HG03571 (cell line): Measurements from ENCODE around the gene ABHD17B.

Experiments used
- ATAC-seq: cut with Tn5 transposase; IDR thresholded peaks from one replicate; pipeline ENCODE4 v1.9.1; 2021; ENCODE audit not compliant: unreplicated experiment

Gene ABHD17B

DNA sequence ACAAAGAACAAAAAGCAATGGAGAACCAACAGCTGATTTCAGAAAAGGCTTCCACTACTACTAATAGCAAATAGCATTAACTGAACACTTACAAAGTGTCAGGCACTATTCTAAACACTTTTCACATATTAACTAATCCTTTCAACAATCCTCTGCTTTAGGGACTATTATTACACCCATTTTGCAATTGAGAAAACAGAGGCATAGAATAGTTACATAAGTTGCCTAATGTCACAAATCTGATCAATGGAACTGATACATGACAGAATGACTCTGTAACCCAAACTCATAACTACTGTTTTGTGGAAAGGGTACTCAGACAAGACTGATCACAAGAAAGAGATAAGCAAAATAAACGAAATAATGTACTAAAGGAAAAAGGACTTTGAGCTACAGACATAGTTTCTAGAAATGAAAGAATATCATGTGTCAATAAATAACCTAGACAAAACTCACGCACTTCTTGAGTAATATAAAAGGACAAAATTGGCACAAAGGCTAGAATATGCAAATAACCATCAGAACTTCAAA lies 31.3 kb downstream of the ABHD17B start:
- no peak for ATAC-seq

- no peak for ATAC-seq
Measured at GRCh38 chr9:71878327-71879274, 32.4 kb downstream of the ABHD17B start.

DNA sequence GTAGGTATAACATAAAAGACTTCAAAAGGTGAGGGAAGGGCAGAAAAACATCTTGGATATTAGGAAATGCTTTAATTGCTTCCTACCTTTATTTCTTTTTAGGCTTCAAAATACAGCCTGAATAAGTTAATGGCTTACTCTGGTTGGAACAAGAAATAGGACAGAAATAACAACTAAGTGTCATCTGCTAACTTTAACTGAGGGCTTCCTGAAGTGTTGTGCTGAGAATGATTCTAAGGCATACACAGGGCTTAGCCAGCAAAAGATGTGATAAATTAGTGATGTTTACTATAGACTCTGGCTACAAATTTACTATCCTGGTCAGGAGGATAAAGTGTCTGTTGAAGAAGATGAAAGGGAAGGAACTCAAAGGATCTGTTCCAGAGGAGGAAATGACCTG lies 34.2 kb downstream of the ABHD17B start:
- ATAC-seq = no peak

DNA sequence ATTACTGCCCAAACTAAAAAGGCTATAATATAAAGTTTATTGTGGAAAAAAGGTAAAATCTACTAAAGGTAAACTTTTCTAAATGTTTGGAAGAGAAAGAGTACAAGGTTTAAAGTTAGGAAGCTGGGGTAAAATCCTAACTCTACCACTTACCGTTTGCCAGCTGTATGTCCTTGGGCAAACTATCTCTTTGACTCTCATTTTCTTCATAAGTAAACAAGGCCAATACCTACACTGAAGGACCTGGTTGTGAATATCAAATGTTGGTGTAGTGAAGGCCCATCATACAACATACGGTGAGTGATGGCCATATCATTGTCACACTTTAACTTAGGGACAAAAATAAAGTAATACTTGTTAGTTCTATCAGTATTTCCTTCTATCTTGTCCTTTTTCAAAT lies 34.9 kb downstream of the ABHD17B start:
- ATAC-seq = no peak

DNA sequence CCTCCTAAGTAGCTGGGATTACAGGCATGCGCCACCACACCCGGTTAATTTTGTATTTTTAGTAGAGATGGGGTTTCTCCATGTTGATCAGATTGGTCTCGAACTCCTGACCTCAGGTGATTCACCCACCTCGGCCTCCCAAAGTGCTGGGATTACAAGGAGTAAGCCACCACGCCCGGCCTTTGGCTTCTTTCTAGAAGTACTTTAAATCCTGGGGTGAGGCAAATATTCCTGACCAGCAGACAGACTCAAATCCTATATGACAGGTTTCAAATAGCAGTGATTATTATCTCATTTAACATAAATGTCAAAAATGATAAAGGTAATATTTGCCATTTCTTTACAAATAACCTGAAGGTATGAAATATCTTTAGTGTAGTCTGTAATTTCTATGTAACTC lies 35.6 kb downstream of the ABHD17B start:
- ATAC-seq = no peak

DNA sequence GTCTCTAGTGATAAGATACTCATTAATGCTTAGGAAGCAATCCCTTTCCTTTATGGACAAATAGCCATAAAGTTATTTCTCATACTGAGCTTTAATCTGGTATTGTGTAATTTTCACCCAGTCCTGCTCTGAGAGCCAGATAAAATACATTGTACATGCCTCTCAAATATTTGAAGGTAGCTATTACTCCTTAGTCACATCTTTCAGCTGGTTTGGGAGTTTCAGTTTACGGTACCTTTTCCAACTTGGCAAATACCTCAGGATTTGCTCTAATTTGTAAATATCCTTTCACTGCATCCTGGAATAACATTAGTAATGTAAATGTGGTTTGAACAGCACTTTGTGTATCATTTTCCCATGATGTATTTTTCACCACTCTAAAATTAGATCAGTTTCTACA lies 47.4 kb downstream of the ABHD17B start:
- ATAC-seq = no peak

GRCh38 chr9:71861618-71862017 lies 49.4 kb downstream of the ABHD17B start:
- no peak for ATAC-seq

DNA sequence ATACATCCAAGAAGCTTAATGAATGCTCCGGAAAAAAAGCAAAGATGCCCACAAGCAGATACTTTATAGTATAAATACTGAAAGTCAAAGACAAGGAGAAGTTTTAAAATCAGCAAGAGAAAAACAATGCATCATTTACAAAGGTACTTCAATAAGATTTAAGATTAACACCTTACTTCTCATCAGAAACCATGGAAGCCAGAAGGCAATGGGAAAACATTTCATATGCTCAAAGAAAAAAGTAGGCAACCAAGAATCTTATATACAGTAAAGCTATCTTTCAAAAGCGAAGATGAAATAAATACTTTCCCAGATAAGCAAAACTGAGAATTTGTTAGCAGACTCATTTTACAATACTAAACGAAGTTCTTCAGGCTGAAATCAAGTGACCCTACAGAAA lies 51.1 kb downstream of the ABHD17B start:
- no peak for ATAC-seq

DNA sequence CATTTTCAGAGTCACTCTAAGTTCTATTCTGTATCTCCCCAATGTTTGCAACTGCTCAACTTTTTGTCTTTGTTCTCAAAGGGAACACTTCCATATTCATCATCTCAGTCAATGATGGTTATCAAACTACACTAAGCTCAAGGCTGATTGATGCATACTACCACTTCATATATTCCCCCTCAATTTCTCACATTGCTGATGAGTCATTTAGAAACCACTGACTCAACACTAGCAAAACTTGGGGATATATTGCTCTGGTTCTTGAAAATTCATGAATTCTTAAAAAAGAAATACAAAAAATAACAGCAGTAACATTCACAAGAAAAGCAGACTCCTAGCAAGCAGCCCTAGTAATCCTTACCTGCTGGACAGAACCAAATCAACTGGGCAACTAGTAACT lies 52.2 kb downstream of the ABHD17B start:
- ATAC-seq = no peak

DNA sequence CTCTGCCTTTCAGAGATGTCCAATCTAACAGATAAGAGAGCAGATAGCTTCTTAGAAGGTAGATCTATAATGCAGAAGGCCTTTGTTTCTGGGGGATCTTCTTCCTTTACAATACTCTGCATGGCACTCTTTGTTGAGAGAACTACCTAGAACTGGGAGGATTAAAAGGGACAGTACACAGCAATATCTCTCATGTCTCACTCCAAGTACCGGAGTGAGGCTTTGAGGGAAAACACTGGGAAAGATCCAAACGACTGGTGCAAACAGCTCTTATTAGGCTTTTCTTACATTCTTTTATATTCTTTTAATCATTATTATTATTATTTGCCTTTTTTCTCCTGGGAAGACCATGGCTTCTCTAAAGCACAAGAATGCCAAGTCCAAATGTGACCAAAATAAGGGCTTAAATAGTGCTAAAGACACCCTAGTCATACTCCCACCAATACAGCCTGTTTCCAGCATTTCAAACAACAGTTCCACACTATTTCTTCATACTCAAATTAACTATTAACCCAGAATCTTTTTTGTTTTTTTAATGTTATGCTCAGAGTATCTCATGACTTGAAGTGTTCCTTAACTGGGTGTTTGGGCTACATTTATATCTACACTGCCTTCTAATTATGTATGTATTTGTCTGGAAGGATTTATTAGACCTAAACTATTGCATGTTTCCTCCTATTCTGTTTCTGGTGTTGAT lies 52.7 kb downstream of the ABHD17B start:
- ATAC-seq = no peak

DNA sequence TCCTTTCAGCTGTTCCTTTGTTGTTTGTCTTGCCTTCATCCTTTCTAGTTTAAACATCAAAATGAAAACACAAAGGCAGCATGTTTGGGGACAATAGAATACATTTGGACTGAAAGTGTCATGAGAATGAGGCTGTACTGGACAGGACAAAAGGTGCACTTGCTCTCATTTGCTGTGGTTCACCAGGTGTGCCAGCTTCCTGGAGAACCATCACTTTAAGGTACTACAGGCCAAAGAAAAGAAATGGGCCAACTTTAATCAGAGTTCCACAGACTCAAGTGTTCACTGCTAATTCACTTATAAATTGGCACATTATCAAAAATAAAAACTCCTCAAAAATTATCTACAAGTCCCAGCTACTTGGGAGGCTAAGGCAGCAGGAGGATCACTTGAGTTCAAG lies 53.8 kb downstream of the ABHD17B start:
- ATAC-seq = no peak

DNA sequence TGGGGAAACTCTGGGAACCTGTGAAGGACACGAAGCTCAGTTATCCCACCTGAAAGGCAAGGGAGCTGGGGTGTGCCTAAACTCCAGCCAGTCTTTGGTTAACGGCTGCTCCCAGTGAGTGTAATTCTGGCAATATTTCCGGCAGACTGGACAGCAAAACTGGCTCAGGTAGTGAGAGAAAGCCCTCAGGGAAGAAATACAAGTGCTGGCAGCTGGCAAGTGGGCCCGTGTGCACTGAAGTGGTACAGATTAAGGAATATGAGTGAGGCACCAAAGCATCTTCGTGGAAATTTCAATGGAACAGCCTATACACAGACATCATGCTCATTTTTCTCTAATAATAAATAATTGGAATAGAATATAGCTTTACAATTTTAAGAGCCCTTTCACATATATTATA lies 56.2 kb downstream of the ABHD17B start:
- no peak for ATAC-seq

- ATAC-seq = no peak
Measured at GRCh38 chr9:71853084-71853483, 57.9 kb downstream of the ABHD17B start.

- ATAC-seq = no peak
Measured at GRCh38 chr9:71850996-71851395, 60.0 kb downstream of the ABHD17B start.

- no peak for ATAC-seq
Measured at GRCh38 chr9:71847892-71848291, 63.1 kb downstream of the ABHD17B start.

DNA sequence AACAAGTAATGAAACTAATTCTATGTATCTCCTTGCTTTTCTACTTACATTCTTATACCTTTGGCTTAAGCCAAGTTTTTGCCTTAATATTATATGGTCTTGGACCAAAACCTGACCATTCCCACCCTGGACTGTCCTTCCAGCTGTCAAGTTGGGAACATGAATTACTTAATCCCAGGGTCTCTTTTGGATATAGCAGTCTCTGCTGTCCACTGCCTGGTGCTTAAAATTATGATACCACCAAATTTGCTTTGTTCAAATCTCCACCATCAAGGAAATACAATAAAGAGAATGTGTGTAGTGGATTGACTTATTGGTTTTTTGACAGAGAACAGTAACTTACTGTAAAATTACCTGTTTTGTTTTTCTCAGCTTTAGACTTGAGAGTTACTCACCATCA lies 66.2 kb downstream of the ABHD17B start:
- ATAC-seq = no peak

DNA sequence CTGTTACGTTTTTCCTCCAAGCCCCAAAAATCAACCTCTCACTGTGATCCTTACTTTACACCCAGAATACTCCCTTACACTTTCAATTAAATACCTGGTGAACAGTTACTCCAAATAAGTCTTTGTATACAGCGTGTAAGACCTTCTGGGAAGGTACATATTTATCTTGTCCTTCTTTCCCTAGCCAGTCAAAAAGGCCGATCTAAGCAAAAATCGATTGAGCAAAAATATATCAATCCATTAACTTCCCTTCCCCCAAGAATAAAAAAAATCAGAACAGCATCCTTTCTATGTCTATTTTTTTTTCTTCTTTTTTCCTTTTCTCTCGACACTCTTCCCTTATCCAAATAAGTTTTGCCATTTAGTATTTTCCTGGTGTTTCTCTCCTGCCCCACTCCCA lies 71.3 kb downstream of the ABHD17B start:
- ATAC-seq = no peak

DNA sequence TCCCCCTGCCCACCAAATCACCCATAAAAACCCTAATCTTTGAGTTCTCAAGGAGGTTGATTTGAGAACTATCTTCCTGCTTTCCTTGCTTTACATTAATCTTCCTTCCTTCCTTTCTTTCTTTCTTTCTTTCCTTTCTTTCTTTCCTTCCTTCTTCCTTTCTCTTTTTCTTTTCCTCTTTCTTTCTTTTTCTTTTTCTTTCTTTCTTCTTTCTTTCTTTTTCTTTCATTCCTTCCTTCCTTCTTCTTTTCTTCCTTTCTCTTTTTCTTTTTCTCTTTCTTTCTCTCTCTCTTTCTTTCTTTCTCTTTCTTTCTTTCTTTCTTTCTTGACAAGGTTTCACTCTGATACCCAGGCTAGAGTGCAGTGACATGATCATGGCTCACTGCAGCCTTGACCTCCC lies 75.4 kb downstream of the ABHD17B start:
- no peak for ATAC-seq

DNA sequence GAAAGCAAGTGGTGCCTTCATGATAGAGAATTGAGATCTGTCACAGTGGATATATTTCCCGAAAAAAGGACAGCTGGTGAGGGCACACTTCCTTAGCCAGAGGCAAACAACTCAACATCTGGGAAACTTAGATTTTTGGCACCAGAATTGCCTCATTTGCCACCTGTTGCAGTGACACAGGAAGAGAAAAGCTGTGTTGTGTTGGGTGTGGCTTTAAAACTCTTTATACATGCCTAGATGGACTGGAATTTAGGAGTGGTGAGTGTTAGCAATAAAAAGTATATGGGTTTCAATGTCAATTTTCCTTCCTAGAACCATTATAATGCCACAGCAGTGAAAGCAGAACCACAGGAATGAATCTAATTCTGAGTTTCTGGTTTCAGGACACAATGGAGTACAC lies 80.1 kb downstream of the ABHD17B start:
- no peak for ATAC-seq

DNA sequence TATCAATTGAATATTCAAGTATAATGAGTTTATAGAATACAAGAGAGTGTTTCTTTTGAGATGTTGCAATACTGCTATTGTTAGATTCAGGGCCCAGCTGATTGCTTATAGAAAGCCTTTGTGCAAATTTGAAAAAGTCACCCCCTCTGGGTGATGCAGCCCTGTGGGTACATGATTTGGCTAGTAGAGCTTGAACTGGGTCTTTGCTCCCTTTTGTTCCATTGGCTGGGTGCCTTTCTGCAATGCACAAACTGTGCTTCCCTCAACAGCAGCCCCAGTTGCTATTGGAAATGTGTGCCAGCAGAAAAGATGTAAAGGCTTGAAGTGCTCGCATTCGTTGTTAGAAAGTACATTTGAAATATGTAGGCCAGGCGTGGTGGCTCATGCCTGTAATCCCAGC lies 80.8 kb downstream of the ABHD17B start:
- ATAC-seq = no peak

DNA sequence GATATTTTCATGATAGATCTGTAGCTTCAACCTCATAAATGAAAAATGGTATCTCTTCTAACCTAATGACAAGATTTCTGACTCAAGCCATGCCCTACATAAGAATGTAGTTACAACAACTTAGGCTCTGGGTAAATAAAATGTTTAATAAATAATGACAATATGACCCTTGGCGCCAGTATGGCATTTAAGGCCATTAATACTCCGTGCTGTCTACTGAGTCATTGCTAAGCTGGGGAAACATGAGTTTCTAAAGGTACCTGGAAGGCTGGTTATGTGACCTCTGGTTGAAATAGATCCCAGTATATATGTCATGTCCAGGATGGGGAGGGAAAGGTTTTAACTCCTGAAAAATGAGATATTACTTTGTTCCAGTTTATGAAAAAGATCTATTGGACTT lies 84.7 kb downstream of the ABHD17B start:
- ATAC-seq = no peak

- no peak for ATAC-seq
Measured at GRCh38 chr9:71824257-71824656, 86.7 kb downstream of the ABHD17B start.
